GM12864 (cell line): ENCODE data around the gene RALBP1.

Source experiments
- DNase-seq: peaks from one replicate; pipeline ENCODE4 v3.0.0-alpha.2; 2011; ENCODE audit warnings: low read depth
- H3K4me3 ChIP-seq: 2 replicates; pipeline ENCODE4 v1.5.1; 2011; ENCODE audit warnings: mild to moderate bottlenecking, low read depth, low read length, control low read depth
- TF ChIP-seq, protein P1 (sequence below): IDR thresholded peaks from 2 replicates; pipeline ENCODE4 v1.5.1; 2011; ENCODE audit warnings: low read depth, mild to moderate bottlenecking, moderate library complexity, low read length, control low read depth, inconsistent platforms; ENCODE audit errors: missing control alignments

RALBP1 gene

DNA sequence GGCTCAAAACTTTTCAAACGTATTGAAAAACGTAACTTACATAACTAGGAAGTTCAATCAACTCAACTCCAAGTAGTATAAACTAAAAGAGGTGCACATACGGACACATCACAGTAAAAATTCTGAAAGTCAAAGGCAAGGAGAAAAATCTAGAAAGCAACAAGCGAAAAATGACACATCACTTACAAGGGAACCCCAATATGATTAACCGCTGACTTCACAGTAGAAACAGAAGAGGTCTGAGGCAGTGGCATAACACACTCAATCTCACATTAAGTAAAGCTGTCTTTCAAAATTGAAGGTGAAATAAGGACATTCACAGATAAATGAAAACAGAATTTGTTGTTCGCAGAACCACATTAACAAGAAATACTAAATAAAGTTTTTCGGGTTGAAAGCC, 106.4 kb downstream of the RALBP1 start:
- no peak overlapping the region for H3K4me3 ChIP-seq
- TF ChIP-seq, protein P1, sequence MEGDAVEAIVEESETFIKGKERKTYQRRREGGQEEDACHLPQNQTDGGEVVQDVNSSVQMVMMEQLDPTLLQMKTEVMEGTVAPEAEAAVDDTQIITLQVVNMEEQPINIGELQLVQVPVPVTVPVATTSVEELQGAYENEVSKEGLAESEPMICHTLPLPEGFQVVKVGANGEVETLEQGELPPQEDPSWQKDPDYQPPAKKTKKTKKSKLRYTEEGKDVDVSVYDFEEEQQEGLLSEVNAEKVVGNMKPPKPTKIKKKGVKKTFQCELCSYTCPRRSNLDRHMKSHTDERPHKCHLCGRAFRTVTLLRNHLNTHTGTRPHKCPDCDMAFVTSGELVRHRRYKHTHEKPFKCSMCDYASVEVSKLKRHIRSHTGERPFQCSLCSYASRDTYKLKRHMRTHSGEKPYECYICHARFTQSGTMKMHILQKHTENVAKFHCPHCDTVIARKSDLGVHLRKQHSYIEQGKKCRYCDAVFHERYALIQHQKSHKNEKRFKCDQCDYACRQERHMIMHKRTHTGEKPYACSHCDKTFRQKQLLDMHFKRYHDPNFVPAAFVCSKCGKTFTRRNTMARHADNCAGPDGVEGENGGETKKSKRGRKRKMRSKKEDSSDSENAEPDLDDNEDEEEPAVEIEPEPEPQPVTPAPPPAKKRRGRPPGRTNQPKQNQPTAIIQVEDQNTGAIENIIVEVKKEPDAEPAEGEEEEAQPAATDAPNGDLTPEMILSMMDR, result no peak
- no peak for DNase-seq

DNA sequence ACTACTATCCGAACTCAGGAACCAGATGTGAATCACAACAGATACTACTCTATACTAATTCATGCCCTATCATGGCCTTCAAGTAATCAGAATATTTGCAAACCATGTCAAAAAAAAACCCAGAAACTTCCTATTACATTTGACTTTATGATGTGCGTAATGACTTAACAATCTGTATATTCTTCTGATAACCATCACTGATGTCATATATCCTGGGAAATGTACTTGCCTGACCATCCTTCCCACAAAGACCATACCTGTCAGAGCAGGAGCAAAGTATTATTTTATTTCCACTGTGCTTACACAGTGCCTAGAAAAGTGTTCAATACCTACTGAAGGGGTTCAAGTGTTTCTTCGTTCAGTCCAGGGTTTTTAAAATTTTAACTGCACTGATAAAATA, 111.5 kb downstream of the RALBP1 start:
- no peak overlapping the region for H3K4me3 ChIP-seq
- DNase-seq, result no peak
- TF ChIP-seq, protein P1, result no peak
